NT2/D1 (cell line): ENCODE results near the gene ADAMTS2.

Source experiments
- SUZ12 ChIP-seq: IDR thresholded peaks from 2 replicates; pipeline ENCODE4 v1.6.1; 2011; ENCODE audit not compliant: insufficient read length, insufficient read depth; ENCODE audit errors: extremely low read depth
- ZNF274 ChIP-seq: IDR thresholded peaks from 2 replicates; pipeline ENCODE4 v1.6.1; 2011; ENCODE audit warnings: mild to moderate bottlenecking, low read depth, low read length

DNA sequence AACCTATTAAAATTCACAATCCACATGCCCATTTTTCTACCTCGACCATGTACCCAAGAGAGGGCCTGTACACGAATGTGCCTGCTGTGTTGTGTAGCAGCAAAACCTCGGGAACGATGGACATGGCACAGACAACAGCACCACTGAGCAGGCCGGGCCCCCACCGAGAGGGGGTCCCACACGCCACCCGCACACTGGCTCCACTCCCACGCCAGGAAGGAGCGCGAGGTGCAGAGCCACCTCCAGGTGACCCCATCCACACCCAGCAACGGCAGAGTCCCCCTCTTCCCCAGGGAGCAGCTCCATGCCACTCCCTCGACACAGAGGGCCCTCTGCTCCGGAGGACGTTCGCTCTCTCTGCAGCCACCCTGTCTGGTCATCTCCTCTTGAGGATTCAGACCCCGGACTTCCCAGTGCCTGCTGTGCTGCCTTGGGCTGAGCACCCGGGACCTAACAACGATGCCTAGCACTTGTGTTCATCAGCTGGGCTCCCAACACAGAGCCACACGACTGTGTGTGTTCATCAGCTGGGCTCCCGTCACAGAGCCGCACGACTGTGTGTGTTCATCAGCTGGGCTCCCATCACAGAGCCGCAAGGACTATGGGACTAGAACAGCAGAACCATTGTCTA lies 25.3 kb upstream of the ADAMTS2 start:
- no peak for TF ChIP-seq ZNF274
- TF ChIP-seq SUZ12: no peak
